Colon (tissue), 2 donors: ENCODE results near the gene NT5C3B.
"Not testable (repeated sequence)": the region's sequence is repeated elsewhere in the genome, so short reads cannot be mapped to it uniquely, and the experiment has no call there.

Experiments used
- FAIRE-seq: peaks from 2 replicates; lab custom pipeline; 2012; peaks lifted over from hg19 to GRCh38; lab: Jason Lieb, UNC
- donor health status: control.
- donor health status: control.

The NT5C3B gene

GRCh38 chr17:41839448-41839847, 3.4 kb upstream of the NT5C3B start:
- FAIRE-seq: not testable (repeated sequence)

- no peak for FAIRE-seq
Measured at GRCh38 chr17:41837761-41838538, 1.9 kb upstream of the NT5C3B start, which contains the start of gene KLHL10. Gene KLHL10, plus strand, starts transcription at chr17:41837825. Its CDS starts 108 bp downstream, at chr17:41837933.

- FAIRE-seq: no peak
Measured at GRCh38 chr17:41836550-41837196, 641 bp upstream of the NT5C3B start.

GRCh38 chr17:41835214-41835799, 725 bp downstream of the NT5C3B start:
- FAIRE-seq: no peak

- not testable (repeated sequence) for FAIRE-seq
Measured at GRCh38 chr17:41829961-41830360, 6.1 kb downstream of the NT5C3B start.

GRCh38 chr17:41825175-41825845, 10.7 kb downstream of the NT5C3B start:
- FAIRE-seq: no peak

GRCh38 chr17:41824086-41824485, 11.9 kb downstream of the NT5C3B start:
- no peak for FAIRE-seq

- FAIRE-seq: no peak
Measured at GRCh38 chr17:41823580-41823979, 12.5 kb downstream of the NT5C3B start.

- no peak for FAIRE-seq
Measured at GRCh38 chr17:41823141-41823524, 12.9 kb downstream of the NT5C3B start.

- no peak for FAIRE-seq
Measured at GRCh38 chr17:41822216-41823140, 13.6 kb downstream of the NT5C3B start.

- no peak for FAIRE-seq
Measured at GRCh38 chr17:41821776-41822175, 14.3 kb downstream of the NT5C3B start.

- no peak for FAIRE-seq
Measured at GRCh38 chr17:41818024-41818423, 18.0 kb downstream of the NT5C3B start.

- no peak for FAIRE-seq
Measured at GRCh38 chr17:41816637-41817320, 19.3 kb downstream of the NT5C3B start.

- no peak for FAIRE-seq
Measured at GRCh38 chr17:41814195-41814594, 21.8 kb downstream of the NT5C3B start.

GRCh38 chr17:41813699-41814124, 22.3 kb downstream of the NT5C3B start:
- no peak for FAIRE-seq

- FAIRE-seq: no peak
Measured at GRCh38 chr17:41813152-41813680, 22.8 kb downstream of the NT5C3B start.

- no peak for FAIRE-seq
Measured at GRCh38 chr17:41812381-41813151, 23.5 kb downstream of the NT5C3B start, which contains the start of gene FKBP10. Gene FKBP10, plus strand, starts transcription at chr17:41813004. Its CDS starts 31 bp downstream, at chr17:41813035.

GRCh38 chr17:41811549-41812380, 24.3 kb downstream of the NT5C3B start, which contains the start of gene P3H4:
Gene P3H4, minus strand, starts transcription at chr17:41811949. Its CDS starts 34 bp downstream, at chr17:41811915.
- FAIRE-seq: no peak
